Measurements from ENCODE around the gene RPS25.
"Not testable (repeated sequence)": the region's sequence is repeated elsewhere in the genome, so short reads cannot be mapped to it uniquely, and the experiment has no call there.

DNA sequence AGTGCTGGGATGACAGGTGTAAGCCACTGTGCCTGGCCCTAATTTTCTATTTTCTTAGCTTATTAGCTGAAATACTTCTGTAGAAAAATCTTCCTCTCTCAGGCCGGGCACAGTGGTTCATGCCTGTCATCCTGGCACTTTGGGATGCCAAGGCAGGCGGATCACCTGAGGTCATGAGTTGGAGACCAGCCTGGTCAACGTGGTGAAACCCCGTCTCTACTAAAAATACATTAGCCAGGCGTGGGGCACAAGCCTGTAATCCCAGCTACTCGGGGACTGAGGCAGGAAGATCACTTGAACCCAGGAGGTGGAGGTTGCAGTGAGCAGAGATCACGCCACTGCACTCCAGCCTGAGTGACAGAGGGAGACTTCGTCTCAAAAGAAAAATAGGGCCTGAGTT is 33.8 kb downstream of the RPS25 start:
- TF ChIP-seq, protein P1, sequence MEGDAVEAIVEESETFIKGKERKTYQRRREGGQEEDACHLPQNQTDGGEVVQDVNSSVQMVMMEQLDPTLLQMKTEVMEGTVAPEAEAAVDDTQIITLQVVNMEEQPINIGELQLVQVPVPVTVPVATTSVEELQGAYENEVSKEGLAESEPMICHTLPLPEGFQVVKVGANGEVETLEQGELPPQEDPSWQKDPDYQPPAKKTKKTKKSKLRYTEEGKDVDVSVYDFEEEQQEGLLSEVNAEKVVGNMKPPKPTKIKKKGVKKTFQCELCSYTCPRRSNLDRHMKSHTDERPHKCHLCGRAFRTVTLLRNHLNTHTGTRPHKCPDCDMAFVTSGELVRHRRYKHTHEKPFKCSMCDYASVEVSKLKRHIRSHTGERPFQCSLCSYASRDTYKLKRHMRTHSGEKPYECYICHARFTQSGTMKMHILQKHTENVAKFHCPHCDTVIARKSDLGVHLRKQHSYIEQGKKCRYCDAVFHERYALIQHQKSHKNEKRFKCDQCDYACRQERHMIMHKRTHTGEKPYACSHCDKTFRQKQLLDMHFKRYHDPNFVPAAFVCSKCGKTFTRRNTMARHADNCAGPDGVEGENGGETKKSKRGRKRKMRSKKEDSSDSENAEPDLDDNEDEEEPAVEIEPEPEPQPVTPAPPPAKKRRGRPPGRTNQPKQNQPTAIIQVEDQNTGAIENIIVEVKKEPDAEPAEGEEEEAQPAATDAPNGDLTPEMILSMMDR (conservative IDR thresholded peaks at IDR 0.05; ENCODE audit: low read depth, low read length) = not testable (repeated sequence)
- TF ChIP-seq EZH2 (IDR thresholded peaks at IDR 0.05; ENCODE audit: borderline replicate concordance, low read depth, low read length, poor library complexity, severe bottlenecking) = not testable (repeated sequence)

All from A673 (cell line).